GM19099 (cell line): ENCODE data around the gene SEC24A.

Experiments used
- POLR2A ChIP-seq: IDR thresholded peaks from 3 replicates; pipeline ENCODE4 v1.6.1; 2011; ENCODE audit warnings: low read depth; ENCODE audit not compliant: insufficient read length; ENCODE audit errors: extremely low read depth

SEC24A gene

GRCh38 chr5:134738133-134738962 lies 89.8 kb downstream of the SEC24A start, which contains the start of gene CAMLG:
Gene CAMLG, plus strand, starts transcription at chr5:134738548. Its CDS starts 73 bp downstream, at chr5:134738621.
- TF ChIP-seq POLR2A: peak; percentile 76

GRCh38 chr5:134738963-134739661 lies 90.5 kb downstream of the SEC24A start:
- TF ChIP-seq POLR2A: no peak

- no peak for TF ChIP-seq POLR2A
Measured at GRCh38 chr5:134741052-134741451, 92.5 kb downstream of the SEC24A start.

GRCh38 chr5:134742134-134742533 lies 93.5 kb downstream of the SEC24A start:
- no peak for TF ChIP-seq POLR2A

- TF ChIP-seq POLR2A: no peak
Measured at GRCh38 chr5:134749415-134749814, 100.8 kb downstream of the SEC24A start.

GRCh38 chr5:134758176-134758503 lies 109.6 kb downstream of the SEC24A start:
- TF ChIP-seq POLR2A: no peak

GRCh38 chr5:134758504-134759341 lies 110.1 kb downstream of the SEC24A start, which contains the start of gene DDX46:
Gene DDX46, plus strand, starts transcription at chr5:134758779. Its CDS starts 160 bp downstream, at chr5:134758939.
- TF ChIP-seq POLR2A: peak; percentile 89

GRCh38 chr5:134769206-134769605 lies 120.6 kb downstream of the SEC24A start:
- no peak for TF ChIP-seq POLR2A

GRCh38 chr5:134772461-134773125 lies 124.0 kb downstream of the SEC24A start:
- TF ChIP-seq POLR2A: no peak

- TF ChIP-seq POLR2A: no peak
Measured at GRCh38 chr5:134777366-134777765, 128.8 kb downstream of the SEC24A start.
